Gastrocnemius medialis (tissue), 4 donors: ENCODE data around the gene IGF2BP2. TPM values are rescaled to one million over a fixed set of nuclear protein-coding genes. Genes with fewer than 3 reads are reported as not detected.

Experiments
- ATAC-seq, 2 donors: fragments of 150-250 bp; one replicate each; pipeline ENCODE4 v1.9.1; 2016
- DNase-seq, 2 donors: peaks; one replicate each; pipeline ENCODE4 v3.0.0-alpha.2; 2019
- H3K27ac ChIP-seq, 4 donors: fragments of 200-600 bp; sonication (generic); 1 replicate in 1 of 4; 2 replicates in 3 of 4; pipeline ENCODE4 v1.5.1; 2016 to 2018; ENCODE audit warnings: mild to moderate bottlenecking in 2 of 4, moderate library complexity in 1 of 4
- H3K27me3 ChIP-seq, 3 donors: fragments of 200-600 bp; sonication (generic) in 2 of 3; 1 replicate in 1 of 3; 2 replicates in 2 of 3; pipeline versions ENCODE4 v1.5.1 to v1.6.0; 2016 to 2019; ENCODE audit warnings: mild to moderate bottlenecking in 1 of 3, moderate library complexity in 1 of 3
- H3K36me3 ChIP-seq, 2 donors: fragments of 200-600 bp; sonication (generic) in 1 of 2; one replicate each; pipeline ENCODE4 v1.5.1; 2017 to 2018
- H3K4me1 ChIP-seq, 2 donors: fragments of 200-600 bp; sonication (generic) in 1 of 2; one replicate each; pipeline ENCODE4 v1.5.1; 2016 to 2017; ENCODE audit warnings: mild to moderate bottlenecking in 2 of 2
- H3K4me3 ChIP-seq, 4 donors: fragments of 200-600 bp; sonication (generic) in 3 of 4; 1 replicate in 1 of 4; 2 replicates in 3 of 4; pipeline ENCODE4 v1.5.1; 2016 to 2019; ENCODE audit warnings: mild to moderate bottlenecking in 2 of 4
- H3K9me3 ChIP-seq, 3 donors: fragments of 200-600 bp; sonication (generic) in 2 of 3; 1 replicate in 1 of 3; 2 replicates in 2 of 3; pipeline ENCODE4 v1.5.1; 2016 to 2019
- CTCF ChIP-seq, 5 experiments: fragments of 450-650 bp in 3 of 5; fragments of 200-600 bp in 2 of 5; sonication (generic) in 2 of 5; IDR thresholded peaks in 4 of 5; conservative IDR thresholded peaks in 1 of 5; 1 replicate in 4 of 5; 2 replicates in 1 of 5; pipeline ENCODE4 v1.5.1; 2016 to 2019; ENCODE audit warnings: antibody characterized with exemption in 5 of 5, mild to moderate bottlenecking in 3 of 5, moderate library complexity in 3 of 5
- POLR2A ChIP-seq, 2 donors: fragments of 450-650 bp; IDR thresholded peaks; one replicate each; pipeline ENCODE4 v1.6.1; 2017; ENCODE audit warnings: antibody characterized with exemption in 2 of 2, mild to moderate bottlenecking in 2 of 2, moderate library complexity in 2 of 2
- in situ Hi-C, 4 donors: fragments of 200-750 bp; cut with MboI; loops; one replicate each; pipeline versions ENCODE4 v1.15.0 to v1.8.0; 2017; ENCODE audit warnings: low sequenced_read_pairs in 4 of 4
- intact Hi-C: fragments of 100-400 bp; cut with DNase I; formaldehyde crosslinking; loops from one replicate; pipeline ENCODE4 v1.15.1; 2023; ENCODE audit warnings: low total_unique reads
- total RNA-seq, 4 donors: library from RNA; depleted of rRNA; stranded (reverse); fragments of >200 nt; gene quantifications; one replicate each; pipeline versions ENCODE4 v1.1.0 to v1.2.3, GENCODE V29; 2016

The IGF2BP2 gene
- total RNA-seq, 4 donors from 2014 or later, result 0.97 to 6.3 (median 1.7) TPM

GRCh38 chr3:185734725-185735096 lies 90.1 kb downstream of the IGF2BP2 start:
- intact Hi-C loops, result loop anchor here (1.0 kb wide), 1 partner anchor 34 kb away; no protein-coding TSS in a partner anchor
- Histone ChIP-seq H3K27me3 (no peaks in the 10 kb centered on the region), H3K4me3 (no peak overlapping the region), H3K27ac (no peak overlapping the region), H3K36me3 (no peaks in the 10 kb centered on the region), H3K4me1 (peaks cover 0 to 9% of the 10 kb centered on the region in 2 donors), H3K9me3 (no peaks in the 10 kb centered on the region)
- no peak for ATAC-seq
- TF ChIP-seq POLR2A (IDR thresholded peaks at IDR 0.05) (no peak), CTCF (IDR thresholded peaks at IDR 0.05 in 4 of 5, conservative IDR thresholded peaks at IDR 0.05 in 1 of 5) (no peak)
- in situ Hi-C loops, result no loop called here
- DNase-seq, result no peak

GRCh38 chr3:185733980-185734724 lies 90.7 kb downstream of the IGF2BP2 start:
- peak; percentile 68 to 78 for ATAC-seq
- Histone ChIP-seq H3K36me3 (no peaks in the 10 kb centered on the region), H3K4me1 (peaks cover 0 to 7% of the 10 kb centered on the region in 2 donors), H3K27me3 (no peaks in the 10 kb centered on the region), H3K4me3 (no peak overlapping the region), H3K27ac (no peak overlapping the region), H3K9me3 (no peaks in the 10 kb centered on the region)
- TF ChIP-seq CTCF (IDR thresholded peaks at IDR 0.05 in 4 of 5, conservative IDR thresholded peaks at IDR 0.05 in 1 of 5) (peak; percentile 27 to 57 (median 54)), POLR2A (IDR thresholded peaks at IDR 0.05) (no peak)
- peak; percentile 13 to 20 for DNase-seq
- intact Hi-C loops (loop anchor here (1.0 kb wide), 1 partner anchor 34 kb away; no protein-coding TSS in a partner anchor), in situ Hi-C loops (no loop called here)

- in situ Hi-C loops, result no loop called here
- no peak overlapping the region for H3K27ac ChIP-seq
- ATAC-seq (no peak), DNase-seq (no peak)
- TF ChIP-seq CTCF (IDR thresholded peaks at IDR 0.05 in 4 of 5, conservative IDR thresholded peaks at IDR 0.05 in 1 of 5), result no peak
- no peak for TF ChIP-seq POLR2A (IDR thresholded peaks at IDR 0.05)
- no peaks in the 10 kb centered on the region for H3K9me3 ChIP-seq
- intact Hi-C loops, result no loop called here
- H3K4me1 ChIP-seq, result peaks cover 0 to 6% of the 10 kb centered on the region in 2 donors
- H3K36me3 ChIP-seq, result no peaks in the 10 kb centered on the region
- no peaks in the 10 kb centered on the region for H3K27me3 ChIP-seq
- H3K4me3 ChIP-seq, result no peak overlapping the region
Observed at GRCh38 chr3:185732782-185733181, 92.1 kb downstream of the IGF2BP2 start.

- Histone ChIP-seq H3K36me3 (no peaks in the 10 kb centered on the region), H3K9me3 (no peaks in the 10 kb centered on the region), H3K27ac (no peak overlapping the region), H3K4me1 (no peaks in the 10 kb centered on the region), H3K27me3 (no peaks in the 10 kb centered on the region), H3K4me3 (no peak overlapping the region)
- ATAC-seq, result no peak
- TF ChIP-seq POLR2A (IDR thresholded peaks at IDR 0.05) (no peak), CTCF (IDR thresholded peaks at IDR 0.05 in 4 of 5, conservative IDR thresholded peaks at IDR 0.05 in 1 of 5) (no peak)
- in situ Hi-C loops, result no loop called here
- intact Hi-C loops, result no loop called here
- no peak for DNase-seq
Observed at GRCh38 chr3:185730550-185730949, 94.3 kb downstream of the IGF2BP2 start.
